ENCODE measurements around the gene ZNF304. TPM values are rescaled to one million over a fixed set of nuclear protein-coding genes. Genes with fewer than 3 reads are reported as not detected.
A peak's percentile ranks its signal among the peaks of the same experiment; 100 is the strongest.

ZNF304 gene
- total and polyA plus RNA-seq, 2 of the 13 experiments (the other 11 are each of a cell fraction or from before 2014, with no cell fraction given): 3.4 to 8.0 TPM

DNA sequence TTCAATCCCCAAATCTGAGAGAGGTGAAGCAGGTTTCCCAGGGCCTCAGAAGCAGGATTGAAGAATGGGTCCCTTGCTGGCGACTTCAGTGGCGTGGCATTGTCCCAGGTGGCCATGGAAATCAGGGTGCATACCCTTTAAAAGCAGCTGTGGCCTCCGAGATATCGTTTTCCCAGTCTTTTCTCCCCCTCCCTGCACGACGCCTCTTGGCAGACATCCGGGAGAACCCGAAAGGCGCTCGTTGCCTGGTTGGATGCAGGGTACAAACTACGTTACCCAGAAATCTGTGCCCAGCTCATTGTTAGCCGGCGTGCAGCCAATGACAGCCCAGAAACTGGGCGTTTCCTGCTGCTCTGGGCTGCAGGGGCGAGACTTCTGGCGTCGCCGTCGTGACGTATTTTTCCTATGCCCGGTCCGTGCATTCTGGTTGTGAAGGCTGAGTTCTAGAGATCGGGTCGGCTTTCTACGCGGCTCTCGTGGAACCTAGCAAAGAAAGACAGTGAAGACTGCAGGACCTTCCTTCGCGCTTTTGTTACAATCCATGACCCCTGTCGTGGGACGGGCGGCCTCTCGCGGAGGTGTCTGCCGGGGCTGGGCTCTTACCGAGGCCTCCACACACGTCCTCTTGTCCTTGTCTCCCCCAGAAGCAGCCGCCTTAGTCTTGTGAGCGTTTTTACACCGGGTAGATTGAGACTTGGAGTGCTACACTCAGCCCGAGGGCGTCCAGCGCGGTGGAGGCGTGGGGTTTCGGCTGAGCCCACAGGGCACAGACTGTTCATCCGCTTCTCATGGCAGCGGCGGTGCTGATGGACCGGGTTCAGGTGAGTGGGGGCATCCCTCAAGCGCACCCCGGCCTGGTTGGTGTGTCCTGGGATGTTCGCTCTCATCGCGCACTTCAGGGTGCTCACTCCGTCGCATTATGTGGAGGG, at the start of gene ZNF304 (continued):
- TF ChIP-seq, protein P1, sequence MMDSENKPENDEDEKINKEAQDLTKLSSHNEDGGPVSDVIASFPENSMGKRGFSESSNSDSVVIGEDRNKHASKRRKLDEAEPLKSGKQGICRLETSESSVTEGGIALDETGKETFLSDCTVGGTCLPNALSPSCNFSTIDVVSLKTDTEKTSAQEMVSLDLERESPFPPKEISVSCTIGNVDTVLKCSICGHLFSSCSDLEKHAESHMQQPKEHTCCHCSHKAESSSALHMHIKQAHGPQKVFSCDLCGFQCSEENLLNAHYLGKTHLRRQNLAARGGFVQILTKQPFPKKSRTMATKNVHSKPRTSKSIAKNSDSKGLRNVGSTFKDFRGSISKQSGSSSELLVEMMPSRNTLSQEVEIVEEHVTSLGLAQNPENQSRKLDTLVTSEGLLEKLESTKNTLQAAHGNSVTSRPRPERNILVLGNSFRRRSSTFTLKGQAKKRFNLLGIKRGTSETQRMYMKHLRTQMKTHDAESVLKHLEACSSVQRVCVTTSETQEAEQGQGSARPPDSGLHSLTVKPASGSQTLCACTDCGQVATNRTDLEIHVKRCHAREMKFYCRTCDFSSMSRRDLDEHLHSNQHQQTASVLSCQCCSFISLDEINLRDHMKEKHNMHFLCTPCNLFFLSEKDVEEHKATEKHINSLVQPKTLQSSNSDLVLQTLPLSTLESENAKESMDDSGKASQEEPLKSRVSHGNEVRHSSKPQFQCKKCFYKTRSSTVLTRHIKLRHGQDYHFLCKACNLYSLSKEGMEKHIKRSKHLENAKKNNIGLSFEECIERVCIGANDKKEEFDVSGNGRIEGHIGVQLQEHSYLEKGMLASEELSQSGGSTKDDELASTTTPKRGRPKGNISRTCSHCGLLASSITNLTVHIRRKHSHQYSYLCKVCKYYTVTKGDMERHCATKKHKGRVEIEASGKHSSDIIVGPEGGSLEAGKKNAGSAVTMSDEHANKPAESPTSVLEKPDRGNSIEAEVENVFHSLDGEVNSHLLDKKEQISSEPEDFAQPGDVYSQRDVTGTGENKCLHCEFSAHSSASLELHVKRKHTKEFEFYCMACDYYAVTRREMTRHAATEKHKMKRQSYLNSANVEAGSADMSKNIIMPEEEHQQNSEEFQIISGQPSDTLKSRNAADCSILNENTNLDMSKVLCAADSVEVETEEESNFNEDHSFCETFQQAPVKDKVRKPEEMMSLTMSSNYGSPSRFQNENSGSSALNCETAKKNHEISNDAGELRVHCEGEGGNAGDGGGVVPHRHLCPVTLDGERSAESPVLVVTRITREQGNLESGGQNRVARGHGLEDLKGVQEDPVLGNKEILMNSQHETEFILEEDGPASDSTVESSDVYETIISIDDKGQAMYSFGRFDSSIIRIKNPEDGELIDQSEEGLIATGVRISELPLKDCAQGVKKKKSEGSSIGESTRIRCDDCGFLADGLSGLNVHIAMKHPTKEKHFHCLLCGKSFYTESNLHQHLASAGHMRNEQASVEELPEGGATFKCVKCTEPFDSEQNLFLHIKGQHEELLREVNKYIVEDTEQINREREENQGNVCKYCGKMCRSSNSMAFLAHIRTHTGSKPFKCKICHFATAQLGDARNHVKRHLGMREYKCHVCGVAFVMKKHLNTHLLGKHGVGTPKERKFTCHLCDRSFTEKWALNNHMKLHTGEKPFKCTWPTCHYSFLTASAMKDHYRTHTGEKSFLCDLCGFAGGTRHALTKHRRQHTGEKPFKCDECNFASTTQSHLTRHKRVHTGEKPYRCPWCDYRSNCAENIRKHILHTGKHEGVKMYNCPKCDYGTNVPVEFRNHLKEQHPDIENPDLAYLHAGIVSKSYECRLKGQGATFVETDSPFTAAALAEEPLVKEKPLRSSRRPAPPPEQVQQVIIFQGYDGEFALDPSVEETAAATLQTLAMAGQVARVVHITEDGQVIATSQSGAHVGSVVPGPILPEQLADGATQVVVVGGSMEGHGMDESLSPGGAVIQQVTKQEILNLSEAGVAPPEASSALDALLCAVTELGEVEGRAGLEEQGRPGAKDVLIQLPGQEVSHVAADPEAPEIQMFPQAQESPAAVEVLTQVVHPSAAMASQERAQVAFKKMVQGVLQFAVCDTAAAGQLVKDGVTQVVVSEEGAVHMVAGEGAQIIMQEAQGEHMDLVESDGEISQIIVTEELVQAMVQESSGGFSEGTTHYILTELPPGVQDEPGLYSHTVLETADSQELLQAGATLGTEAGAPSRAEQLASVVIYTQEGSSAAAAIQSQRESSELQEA (CRISPR knock-in tag; IDR thresholded peaks at IDR 0.05; ENCODE audit: not compliant biosample characterization): peak; percentile 70
- peak; percentile 73 for TF ChIP-seq POLR2AphosphoS5 (IDR thresholded peaks at IDR 0.05; ENCODE audit: low read depth, low read length)
- TF ChIP-seq THAP11 (CRISPR knock-in tag; IDR thresholded peaks at IDR 0.05): peak; percentile 99
- TF ChIP-seq JDP2 (CRISPR knock-in tag; IDR thresholded peaks at IDR 0.05; ENCODE audit: borderline replicate concordance): no peak
- TF ChIP-seq SKI (IDR thresholded peaks at IDR 0.05; ENCODE audit: partially characterized antibody): no peak
- no peak for TF ChIP-seq ZNF766 (CRISPR knock-in tag; IDR thresholded peaks at IDR 0.05; ENCODE audit: borderline replicate concordance)
- no peak for TF ChIP-seq ZNF337 (CRISPR knock-in tag; IDR thresholded peaks at IDR 0.05; ENCODE audit: borderline replicate concordance, low read depth)
- TF ChIP-seq ZNF570 (CRISPR knock-in tag; IDR thresholded peaks at IDR 0.05; ENCODE audit: borderline replicate concordance): no peak
- 0 out of 2 replicates have a peak, but pooled peaks have one; percentile 56 for TF ChIP-seq ARNTL (CRISPR knock-in tag; IDR thresholded peaks at IDR 0.05)
- 0 out of 2 replicates have a peak, but pooled peaks have one; percentile 60 for TF ChIP-seq ZNF124 (CRISPR knock-in tag; IDR thresholded peaks at IDR 0.05)
- no peak for TF ChIP-seq ZNF367 (CRISPR knock-in tag; IDR thresholded peaks at IDR 0.05; ENCODE audit: borderline replicate concordance)
- TF ChIP-seq, protein P2, sequence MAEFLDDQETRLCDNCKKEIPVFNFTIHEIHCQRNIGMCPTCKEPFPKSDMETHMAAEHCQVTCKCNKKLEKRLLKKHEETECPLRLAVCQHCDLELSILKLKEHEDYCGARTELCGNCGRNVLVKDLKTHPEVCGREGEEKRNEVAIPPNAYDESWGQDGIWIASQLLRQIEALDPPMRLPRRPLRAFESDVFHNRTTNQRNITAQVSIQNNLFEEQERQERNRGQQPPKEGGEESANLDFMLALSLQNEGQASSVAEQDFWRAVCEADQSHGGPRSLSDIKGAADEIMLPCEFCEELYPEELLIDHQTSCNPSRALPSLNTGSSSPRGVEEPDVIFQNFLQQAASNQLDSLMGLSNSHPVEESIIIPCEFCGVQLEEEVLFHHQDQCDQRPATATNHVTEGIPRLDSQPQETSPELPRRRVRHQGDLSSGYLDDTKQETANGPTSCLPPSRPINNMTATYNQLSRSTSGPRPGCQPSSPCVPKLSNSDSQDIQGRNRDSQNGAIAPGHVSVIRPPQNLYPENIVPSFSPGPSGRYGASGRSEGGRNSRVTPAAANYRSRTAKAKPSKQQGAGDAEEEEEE (CRISPR knock-in tag; IDR thresholded peaks at IDR 0.05; ENCODE audit: borderline replicate concordance): no peak
- peak; percentile 87 for TF ChIP-seq ELF1 (CRISPR knock-in tag; IDR thresholded peaks at IDR 0.05)
- TF ChIP-seq, protein P3, sequence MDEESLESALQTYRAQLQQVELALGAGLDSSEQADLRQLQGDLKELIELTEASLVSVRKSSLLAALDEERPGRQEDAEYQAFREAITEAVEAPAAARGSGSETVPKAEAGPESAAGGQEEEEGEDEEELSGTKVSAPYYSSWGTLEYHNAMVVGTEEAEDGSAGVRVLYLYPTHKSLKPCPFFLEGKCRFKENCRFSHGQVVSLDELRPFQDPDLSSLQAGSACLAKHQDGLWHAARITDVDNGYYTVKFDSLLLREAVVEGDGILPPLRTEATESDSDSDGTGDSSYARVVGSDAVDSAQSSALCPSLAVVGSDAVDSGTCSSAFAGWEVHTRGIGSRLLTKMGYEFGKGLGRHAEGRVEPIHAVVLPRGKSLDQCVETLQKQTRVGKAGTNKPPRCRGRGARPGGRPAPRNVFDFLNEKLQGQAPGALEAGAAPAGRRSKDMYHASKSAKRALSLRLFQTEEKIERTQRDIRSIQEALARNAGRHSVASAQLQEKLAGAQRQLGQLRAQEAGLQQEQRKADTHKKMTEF (CRISPR knock-in tag; IDR thresholded peaks at IDR 0.05): peak; percentile 67; the same call in 1 of the 2 replicates
- peak; percentile 88 for TF ChIP-seq ZFX (CRISPR knock-in tag; IDR thresholded peaks at IDR 0.05; ENCODE audit: low read depth)
- TF ChIP-seq, protein P4, sequence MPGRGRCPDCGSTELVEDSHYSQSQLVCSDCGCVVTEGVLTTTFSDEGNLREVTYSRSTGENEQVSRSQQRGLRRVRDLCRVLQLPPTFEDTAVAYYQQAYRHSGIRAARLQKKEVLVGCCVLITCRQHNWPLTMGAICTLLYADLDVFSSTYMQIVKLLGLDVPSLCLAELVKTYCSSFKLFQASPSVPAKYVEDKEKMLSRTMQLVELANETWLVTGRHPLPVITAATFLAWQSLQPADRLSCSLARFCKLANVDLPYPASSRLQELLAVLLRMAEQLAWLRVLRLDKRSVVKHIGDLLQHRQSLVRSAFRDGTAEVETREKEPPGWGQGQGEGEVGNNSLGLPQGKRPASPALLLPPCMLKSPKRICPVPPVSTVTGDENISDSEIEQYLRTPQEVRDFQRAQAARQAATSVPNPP (CRISPR knock-in tag; IDR thresholded peaks at IDR 0.05): no peak

Data from HepG2 (cell line).